GM19438 (cell line): ENCODE data around the gene ATP1B1.

Source experiments
- ATAC-seq: cut with Tn5 transposase; IDR thresholded peaks from one replicate; pipeline ENCODE4 v1.9.1; 2021; ENCODE audit warnings: low read depth; ENCODE audit not compliant: unreplicated experiment

ATP1B1 gene

DNA sequence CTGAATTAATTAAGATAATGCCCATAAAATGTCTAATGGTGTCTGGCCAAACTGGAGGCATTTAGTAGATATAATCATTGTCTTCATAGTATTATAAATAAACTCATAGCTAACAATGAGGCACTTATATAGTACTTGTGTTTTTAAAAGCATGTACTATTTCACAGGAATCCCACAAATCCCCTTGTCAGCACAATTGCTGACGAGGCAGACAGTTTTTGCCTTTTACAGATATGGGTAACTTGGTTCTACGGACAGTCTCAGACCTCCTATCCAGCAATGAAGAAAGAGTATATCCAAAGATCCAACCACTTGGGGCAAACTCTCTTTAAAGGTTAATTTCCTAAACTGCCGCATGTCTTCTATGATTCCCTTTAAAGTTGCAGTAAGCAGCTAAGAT lies 73.7 kb downstream of the ATP1B1 start:
- no peak for ATAC-seq
